GM19238 (cell line): Measurements from ENCODE around the gene PCDHGA10.
A peak's percentile ranks its signal among the peaks of the same experiment; 100 is the strongest.
"Not testable (repeated sequence)": the region's sequence is repeated elsewhere in the genome, so short reads cannot be mapped to it uniquely, and the experiment has no call there.

Experiments
- DNase-seq: peaks from one replicate; pipeline ENCODE4 v3.0.0; 2011; ENCODE audit warnings: low spot score; ENCODE audit not compliant: insufficient read length

Gene PCDHGA10

DNA sequence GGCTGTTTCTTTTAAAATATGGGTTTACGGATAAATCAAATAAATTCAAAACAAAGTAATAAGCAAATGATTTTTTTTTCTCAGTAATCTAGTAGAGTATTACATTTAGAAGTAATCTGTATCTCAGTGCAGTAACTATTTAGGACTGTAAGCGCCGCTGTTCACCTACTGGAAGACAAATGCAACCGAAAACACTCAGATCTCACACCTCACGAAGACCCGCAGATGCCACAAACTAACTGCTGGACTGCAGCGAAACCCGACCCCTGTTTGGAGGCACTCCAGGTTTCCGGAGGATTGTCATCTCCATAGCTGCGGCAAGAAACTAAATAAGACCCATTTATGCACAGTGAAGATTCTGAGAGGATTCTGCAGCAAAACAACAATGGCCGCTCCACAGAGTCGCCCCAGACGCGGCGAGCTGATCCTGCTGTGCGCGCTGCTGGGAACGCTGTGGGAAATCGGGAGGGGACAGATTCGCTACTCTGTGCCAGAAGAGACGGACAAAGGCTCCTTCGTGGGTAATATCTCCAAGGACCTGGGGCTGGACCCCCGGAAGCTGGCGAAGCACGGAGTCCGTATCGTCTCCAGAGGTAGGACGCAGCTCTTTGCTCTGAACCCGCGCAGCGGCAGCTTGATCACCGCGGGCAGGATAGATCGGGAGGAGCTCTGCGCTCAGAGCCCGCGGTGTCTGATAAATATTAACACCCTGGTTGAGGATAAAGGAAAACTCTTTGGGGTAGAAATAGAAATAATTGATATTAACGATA is 20.2 kb upstream of the PCDHGA10 start, which contains the start of gene PCDHGA8:
PCDHGA8 (plus strand) TSS at position 205 of the 770 bp plus-strand sequence; CDS start at position 386, 181 bp downstream.
- no peak for DNase-seq

GRCh38 chr5:141393267-141393666 is 19.5 kb upstream of the PCDHGA10 start:
- DNase-seq, result no peak

DNA sequence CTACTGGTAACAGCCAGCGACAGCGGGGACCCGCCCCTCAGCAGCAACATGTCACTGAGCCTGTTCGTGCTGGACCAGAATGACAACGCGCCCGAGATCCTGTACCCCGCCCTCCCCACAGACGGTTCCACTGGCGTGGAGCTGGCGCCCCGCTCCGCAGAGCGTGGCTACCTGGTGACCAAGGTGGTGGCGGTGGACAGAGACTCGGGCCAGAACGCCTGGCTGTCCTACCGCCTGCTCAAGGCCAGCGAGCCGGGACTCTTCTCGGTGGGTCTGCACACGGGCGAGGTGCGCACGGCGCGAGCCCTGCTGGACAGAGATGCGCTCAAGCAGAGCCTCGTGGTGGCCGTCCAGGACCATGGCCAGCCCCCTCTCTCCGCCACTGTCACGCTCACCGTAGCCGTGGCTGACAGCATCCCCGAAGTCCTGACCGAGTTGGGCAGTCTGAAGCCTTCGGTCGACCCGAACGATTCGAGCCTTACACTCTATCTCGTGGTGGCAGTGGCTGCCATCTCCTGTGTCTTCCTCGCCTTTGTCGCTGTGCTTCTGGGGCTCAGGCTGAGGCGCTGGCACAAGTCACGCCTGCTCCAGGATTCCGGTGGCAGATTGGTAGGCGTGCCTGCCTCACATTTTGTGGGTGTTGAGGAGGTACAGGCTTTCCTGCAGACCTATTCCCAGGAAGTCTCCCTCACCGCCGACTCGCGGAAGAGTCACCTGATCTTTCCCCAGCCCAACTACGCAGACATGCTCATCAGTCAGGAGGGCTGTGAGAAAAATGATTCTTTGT is 18.2 kb upstream of the PCDHGA10 start:
- DNase-seq, result not testable (repeated sequence)

- DNase-seq, result peak; percentile 23
Measured at GRCh38 chr5:141397756-141398551, 14.8 kb upstream of the PCDHGA10 start, which contains the start of gene PCDHGB5. TSS of gene PCDHGB5 (plus strand) at chr5:141397947. CDS start at chr5:141398128, 181 bp downstream.

- no peak for DNase-seq
Measured at GRCh38 chr5:141398608-141399007, 14.2 kb upstream of the PCDHGA10 start.

GRCh38 chr5:141399555-141400258 is 13.1 kb upstream of the PCDHGA10 start:
- DNase-seq, result no peak

- DNase-seq, result no peak
Measured at GRCh38 chr5:141402553-141403243, 10.1 kb upstream of the PCDHGA10 start, which contains the start of gene PCDHGA9. TSS of gene PCDHGA9 (plus strand) at chr5:141402778. CDS start at chr5:141402953, 175 bp downstream.

GRCh38 chr5:141403387-141403786 is 9.4 kb upstream of the PCDHGA10 start:
- DNase-seq, result no peak

GRCh38 chr5:141407790-141408505 is 4.8 kb upstream of the PCDHGA10 start, which contains the start of gene PCDHGB6:
TSS of gene PCDHGB6 (plus strand) at chr5:141408021. CDS start at chr5:141408203, 182 bp downstream.
- not testable (repeated sequence) for DNase-seq

GRCh38 chr5:141409598-141410306 is 3.0 kb upstream of the PCDHGA10 start:
- no peak for DNase-seq

DNA sequence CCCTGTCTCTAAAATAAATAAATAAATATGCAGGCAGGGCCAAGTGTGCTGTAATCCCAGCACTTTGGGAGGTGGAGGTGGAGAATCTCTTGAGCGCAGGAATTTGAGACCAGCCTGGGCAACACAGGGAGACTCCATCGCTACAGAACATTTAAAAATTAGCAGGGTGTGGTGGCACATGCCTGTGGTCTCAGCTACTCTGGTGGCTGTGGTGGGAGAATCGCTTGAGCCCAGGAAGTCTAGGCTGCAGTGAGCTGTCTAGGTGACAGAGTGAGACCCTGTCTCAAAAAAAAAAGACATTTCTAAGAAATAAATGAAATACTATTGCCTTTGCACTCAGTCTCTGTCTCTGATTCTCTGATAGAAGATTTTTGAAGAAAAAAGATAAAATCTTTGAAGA is 1.2 kb upstream of the PCDHGA10 start:
- no peak for DNase-seq

DNA sequence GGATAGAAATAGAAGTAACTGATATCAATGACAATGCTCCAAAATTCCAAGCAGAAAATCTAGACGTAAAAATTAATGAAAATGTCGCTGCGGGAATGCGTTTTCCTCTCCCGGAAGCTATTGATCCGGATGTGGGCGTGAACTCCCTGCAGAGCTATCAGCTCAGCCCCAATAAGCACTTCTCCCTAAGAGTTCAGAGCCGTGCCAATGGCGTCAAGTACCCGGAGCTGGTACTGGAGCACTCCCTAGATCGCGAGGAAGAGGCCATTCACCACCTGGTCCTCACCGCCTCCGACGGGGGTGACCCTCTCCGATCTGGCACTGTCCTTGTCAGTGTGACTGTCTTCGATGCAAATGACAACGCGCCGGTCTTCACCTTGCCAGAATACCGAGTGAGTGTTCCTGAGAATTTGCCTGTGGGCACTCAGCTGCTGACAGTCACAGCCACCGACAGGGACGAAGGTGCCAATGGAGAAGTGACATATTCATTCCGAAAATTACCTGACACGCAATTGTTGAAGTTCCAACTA is 818 bp downstream of the PCDHGA10 start:
- DNase-seq, result no peak

- DNase-seq, result not testable (repeated sequence)
Measured at GRCh38 chr5:141414548-141415274, 1.9 kb downstream of the PCDHGA10 start.

DNA sequence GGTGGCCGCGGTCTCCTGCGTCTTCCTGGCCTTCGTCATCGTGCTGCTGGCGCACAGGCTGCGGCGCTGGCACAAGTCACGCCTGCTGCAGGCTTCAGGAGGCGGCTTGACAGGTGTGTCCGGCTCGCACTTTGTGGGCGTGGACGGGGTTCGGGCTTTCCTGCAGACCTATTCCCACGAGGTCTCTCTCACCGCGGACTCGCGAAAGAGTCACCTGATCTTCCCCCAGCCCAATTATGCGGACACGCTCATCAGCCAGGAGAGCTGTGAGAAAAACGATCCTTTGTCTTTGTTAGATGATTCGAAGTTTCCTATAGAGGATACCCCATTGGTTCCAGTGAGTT is 2.5 kb downstream of the PCDHGA10 start:
- DNase-seq, result not testable (repeated sequence)

DNA sequence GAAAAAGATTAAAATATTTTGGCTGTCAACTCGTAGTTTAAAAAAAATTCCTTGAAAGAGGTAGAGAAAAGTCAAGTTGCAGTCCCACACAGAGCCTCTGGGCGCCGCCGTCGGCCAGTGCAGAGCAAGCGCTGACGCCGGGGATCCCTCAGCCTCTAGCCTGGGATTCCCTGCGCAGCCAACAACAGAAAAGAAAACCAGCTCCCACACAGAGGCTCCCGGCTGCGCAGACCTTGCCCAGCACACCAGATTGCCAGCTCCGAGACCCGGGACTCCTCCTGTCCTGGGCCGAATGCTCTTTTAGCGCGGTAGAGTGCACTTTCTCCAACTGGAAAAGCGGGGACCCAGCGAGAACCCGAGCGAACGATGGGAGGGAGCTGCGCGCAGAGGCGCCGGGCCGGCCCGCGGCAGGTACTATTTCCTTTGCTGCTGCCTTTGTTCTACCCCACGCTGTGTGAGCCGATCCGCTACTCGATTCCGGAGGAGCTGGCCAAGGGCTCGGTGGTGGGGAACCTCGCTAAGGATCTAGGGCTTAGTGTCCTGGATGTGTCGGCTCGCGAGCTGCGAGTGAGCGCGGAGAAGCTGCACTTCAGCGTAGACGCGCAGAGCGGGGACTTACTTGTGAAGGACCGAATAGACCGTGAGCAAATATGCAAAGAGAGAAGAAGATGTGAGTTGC is 4.8 kb downstream of the PCDHGA10 start, which contains the start of gene PCDHGB7:
PCDHGB7 (plus strand) TSS at position 184 of the 679 bp plus-strand sequence; CDS start at position 367, 183 bp downstream.
- DNase-seq, result peak; percentile 53

- DNase-seq, result no peak
Measured at GRCh38 chr5:141419074-141419880, 6.5 kb downstream of the PCDHGA10 start.
